GM12875 (cell line): ENCODE results near the gene IFT20.
"Not testable (repeated sequence)": the region's sequence is repeated elsewhere in the genome, so short reads cannot be mapped to it uniquely, and the experiment has no call there.

Source experiments
- H3K4me3 ChIP-seq: one replicate; pipeline ENCODE4 v1.5.1; 2011; ENCODE audit warnings: low read depth, low read length, control low read depth
- TF ChIP-seq, protein P1 (sequence below): IDR thresholded peaks from 2 replicates; pipeline ENCODE4 v1.5.1; 2011; ENCODE audit warnings: low read depth, mild to moderate bottlenecking, control low read depth, inconsistent platforms, low read length, moderate library complexity, borderline replicate concordance; ENCODE audit not compliant: insufficient read depth

Gene IFT20

DNA sequence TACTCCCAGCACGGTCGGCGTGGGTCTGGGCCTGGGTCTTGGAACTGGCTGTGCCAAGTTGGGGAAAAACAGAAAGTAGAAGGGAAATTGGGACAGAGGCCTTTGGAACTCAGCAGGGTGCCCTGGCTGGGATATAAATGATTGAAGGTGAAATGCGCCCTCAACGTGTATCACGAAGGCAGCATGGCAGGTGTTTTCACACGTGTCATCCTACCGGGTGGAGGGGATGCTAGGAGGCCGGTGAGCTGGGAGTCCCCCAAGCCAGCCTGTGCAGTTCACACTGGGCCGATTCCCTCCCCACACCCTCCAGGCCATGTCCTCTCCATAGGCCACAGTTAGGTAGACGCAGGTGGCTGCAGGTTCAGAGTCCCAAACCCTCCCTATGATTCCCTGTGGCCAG lies 6.2 kb upstream of the IFT20 start:
- H3K4me3 ChIP-seq, result no peak overlapping the region
- TF ChIP-seq, protein P1, sequence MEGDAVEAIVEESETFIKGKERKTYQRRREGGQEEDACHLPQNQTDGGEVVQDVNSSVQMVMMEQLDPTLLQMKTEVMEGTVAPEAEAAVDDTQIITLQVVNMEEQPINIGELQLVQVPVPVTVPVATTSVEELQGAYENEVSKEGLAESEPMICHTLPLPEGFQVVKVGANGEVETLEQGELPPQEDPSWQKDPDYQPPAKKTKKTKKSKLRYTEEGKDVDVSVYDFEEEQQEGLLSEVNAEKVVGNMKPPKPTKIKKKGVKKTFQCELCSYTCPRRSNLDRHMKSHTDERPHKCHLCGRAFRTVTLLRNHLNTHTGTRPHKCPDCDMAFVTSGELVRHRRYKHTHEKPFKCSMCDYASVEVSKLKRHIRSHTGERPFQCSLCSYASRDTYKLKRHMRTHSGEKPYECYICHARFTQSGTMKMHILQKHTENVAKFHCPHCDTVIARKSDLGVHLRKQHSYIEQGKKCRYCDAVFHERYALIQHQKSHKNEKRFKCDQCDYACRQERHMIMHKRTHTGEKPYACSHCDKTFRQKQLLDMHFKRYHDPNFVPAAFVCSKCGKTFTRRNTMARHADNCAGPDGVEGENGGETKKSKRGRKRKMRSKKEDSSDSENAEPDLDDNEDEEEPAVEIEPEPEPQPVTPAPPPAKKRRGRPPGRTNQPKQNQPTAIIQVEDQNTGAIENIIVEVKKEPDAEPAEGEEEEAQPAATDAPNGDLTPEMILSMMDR, result no peak

DNA sequence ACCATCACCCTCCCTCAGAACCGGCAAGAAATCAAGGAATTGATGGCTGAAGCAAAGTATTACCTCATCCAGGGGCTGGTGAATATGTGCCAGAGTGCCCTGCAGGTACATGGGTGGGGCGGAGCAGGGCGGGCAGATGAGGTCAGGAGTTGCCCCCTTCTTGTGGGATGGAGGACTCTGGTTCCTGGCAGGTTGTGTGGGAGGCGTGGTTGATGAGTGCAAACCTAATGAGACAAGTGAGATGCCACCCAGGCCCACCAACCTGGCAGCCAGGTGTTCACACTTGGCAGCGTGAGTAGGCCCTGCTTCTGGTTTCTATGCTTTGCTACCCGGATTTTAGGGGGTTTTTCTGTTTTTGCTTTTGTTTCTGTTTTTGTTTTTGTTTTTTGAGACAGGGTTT lies 5.1 kb upstream of the IFT20 start:
- TF ChIP-seq, protein P1, result no peak

DNA sequence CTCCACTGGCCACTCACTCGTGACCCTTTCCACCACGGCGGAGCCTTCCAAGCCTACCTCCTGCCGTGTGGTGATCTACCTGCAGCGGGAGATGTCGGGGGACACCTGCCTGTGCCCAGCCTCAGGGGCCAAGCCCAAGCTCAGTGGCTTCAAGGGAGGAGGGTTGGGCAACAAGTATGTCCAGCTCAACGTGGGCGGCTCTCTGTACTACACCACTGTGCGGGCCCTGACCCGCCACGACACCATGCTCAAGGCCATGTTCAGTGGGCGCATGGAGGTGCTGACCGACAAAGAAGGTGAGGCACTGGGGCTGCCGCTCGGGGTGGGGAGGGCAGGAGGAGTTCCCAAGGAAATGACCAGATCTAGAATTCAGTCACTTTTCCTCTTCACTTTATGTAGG lies 4.2 kb upstream of the IFT20 start:
- H3K4me3 ChIP-seq, result no peak overlapping the region
- TF ChIP-seq, protein P1, result no peak

More for the DNA sequence above, 5.1 kb upstream of the IFT20 start:
- no peak overlapping the region for H3K4me3 ChIP-seq

DNA sequence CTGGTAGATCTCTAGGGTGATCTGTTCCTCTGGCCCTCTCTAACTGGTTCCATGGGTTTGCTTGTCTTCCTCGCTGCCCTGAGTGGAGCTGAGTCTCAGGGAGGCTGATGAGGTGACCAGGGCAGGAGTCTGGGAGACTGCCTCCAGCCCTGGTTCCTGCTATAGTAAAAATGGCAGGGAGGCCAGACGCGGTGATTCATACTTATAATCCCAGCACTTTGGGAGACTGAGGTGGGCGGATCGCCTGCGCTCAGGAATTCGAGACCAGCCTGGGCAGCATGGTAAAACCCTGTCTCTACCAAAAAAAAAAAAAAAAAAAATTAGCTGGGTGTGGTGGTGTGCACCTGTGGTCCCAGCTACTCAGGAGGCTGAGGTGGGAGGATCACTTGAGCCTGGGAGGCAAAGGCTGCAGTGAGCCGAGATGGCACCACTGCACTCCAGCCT lies 3.5 kb upstream of the IFT20 start:
- H3K4me3 ChIP-seq, result not testable (repeated sequence)

DNA sequence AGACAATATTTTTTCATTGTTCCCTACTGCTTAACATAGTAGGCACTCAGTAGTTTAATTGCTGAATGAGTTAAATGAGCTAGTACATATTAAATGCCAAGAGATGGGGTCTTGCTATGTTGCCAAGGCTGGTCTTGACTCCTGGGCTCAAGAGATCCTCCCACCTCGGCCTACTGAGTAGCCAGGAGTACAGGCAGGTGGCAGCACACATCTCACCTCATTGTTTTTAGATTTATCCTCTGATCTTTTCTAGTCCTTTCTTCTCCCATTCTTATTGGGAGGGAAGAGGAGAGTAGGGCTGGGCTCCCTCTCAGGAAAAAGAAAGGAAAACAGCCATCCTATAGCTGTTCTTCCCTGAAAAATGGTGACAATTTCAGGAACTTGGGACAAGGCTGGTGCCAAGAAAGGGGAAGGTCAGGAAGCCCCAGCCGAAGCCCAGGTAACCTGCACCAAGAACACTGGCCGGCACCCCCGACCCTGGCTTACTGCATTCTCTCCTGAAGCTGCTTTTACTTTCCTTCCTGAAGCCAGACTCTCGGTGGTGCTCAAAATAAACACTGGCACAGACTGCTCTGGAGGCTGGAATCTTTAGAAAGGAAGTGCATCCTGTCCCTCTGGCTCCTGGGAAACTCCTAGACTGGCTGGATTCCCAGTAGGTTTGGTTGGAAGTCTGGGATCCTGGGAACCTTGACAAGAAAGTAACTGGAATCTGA lies 2.9 kb upstream of the IFT20 start:
- TF ChIP-seq, protein P1, result no peak
- no peak overlapping the region for H3K4me3 ChIP-seq

DNA sequence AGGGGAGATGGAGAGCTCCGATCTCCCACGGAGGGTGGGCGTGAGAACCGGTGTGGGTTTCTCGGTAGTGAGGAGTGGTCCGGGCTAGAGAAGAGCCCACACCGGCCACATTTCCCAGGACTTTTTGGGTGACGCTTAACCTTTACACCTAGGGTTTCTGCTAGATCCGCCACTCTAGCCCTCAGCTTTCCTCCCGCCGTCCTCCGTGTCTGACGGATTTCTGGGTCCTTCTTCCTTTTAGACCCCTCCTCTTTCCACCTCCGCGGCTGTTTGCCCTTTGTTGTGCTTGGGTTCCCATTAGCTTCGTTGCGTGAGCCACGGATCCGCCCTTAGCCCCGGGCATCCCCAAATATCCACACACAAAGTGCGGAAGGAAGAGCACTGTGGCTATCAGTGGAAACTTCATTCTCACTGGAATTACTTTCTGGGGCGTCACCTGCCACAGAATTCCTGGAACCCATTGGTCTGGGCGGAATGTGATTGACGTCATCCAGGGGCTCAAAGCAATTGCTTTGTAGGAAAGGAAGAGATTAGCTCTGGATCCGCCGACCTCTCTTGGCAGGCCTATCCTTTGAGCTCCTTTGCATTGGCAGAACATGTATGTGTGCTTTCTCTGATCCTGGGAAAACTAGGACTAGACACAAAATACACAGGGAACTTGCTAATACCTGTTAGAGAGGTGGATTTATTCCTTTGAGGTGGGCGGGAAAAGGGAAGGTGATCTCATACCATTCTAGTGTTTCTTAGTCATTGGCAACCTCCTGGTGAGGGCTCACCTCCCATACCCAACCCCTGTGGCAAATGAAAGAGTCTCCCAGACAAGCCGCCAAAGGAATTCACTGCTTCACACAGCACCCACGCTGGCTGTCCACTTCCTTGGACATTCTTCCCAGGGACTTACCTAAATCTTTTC lies 943 bp upstream of the IFT20 start:
- peak overlapping the region; percentile 82 for H3K4me3 ChIP-seq
- TF ChIP-seq, protein P1, result no peak

DNA sequence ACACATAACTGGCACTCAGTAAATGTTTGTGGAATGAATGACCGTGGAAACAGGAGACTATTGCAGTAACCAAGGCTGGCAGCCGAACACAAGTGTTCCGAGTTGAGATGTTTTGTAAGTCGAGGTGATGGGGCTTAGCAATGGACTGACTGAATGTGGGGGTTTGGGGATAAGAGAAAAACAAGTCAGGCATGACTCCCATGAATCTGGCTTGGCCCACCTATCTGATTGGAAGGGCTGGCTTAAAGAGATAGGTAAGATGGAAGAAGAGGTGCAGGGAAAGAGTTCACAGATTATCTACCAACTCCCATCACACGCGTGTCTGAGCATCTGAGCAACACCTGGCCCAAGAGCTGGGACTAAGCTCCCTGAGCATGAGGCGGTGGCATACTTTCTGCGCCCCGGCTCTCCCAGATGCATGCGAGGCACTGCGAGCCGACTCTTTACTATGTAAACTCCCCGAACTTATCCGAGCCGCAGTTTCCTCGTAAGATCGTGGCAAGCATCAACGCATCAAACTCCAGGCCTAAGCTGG lies 539 bp downstream of the IFT20 start:
- peak overlapping the region; percentile 77 for H3K4me3 ChIP-seq
- TF ChIP-seq, protein P1, result no peak
